22Rv1 (cell line): ENCODE data around the gene CLTRN.

Source experiments
- ZFX ChIP-seq: fragments of 450-650 bp; IDR thresholded peaks from 2 replicates; pipeline ENCODE4 v1.6.1; 2017; ENCODE audit warnings: antibody characterized with exemption, borderline replicate concordance
- TF ChIP-seq, protein P1 (sequence below): fragments of 450-650 bp; IDR thresholded peaks from 2 replicates; pipeline ENCODE4 v1.5.1; 2017; ENCODE audit warnings: mild to moderate bottlenecking

DNA sequence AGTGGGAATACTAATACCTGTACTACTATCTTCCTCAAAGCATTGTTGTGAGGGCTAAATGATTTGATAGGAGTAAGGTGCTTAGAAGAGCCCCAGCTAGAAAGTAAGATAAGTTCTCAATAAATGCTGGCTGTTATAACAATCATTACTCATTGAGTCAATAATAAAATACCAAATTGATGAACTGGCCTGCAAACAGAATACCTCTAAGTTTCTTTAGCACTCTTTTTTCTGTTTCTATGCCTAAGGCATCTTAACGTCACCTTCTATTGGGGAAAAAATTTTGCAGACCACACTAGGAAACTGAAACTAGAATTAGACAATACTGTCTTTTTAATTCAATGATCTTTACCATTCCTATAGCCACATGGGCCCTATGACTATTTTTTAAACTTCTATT is 1.2 kb downstream of the CLTRN start:
- TF ChIP-seq, protein P1, sequence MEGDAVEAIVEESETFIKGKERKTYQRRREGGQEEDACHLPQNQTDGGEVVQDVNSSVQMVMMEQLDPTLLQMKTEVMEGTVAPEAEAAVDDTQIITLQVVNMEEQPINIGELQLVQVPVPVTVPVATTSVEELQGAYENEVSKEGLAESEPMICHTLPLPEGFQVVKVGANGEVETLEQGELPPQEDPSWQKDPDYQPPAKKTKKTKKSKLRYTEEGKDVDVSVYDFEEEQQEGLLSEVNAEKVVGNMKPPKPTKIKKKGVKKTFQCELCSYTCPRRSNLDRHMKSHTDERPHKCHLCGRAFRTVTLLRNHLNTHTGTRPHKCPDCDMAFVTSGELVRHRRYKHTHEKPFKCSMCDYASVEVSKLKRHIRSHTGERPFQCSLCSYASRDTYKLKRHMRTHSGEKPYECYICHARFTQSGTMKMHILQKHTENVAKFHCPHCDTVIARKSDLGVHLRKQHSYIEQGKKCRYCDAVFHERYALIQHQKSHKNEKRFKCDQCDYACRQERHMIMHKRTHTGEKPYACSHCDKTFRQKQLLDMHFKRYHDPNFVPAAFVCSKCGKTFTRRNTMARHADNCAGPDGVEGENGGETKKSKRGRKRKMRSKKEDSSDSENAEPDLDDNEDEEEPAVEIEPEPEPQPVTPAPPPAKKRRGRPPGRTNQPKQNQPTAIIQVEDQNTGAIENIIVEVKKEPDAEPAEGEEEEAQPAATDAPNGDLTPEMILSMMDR, result no peak
- no peak for TF ChIP-seq ZFX
